C4-2B (cell line): ENCODE results near the gene RHBDD3.

Source experiments
- ZFX ChIP-seq: fragments of 450-650 bp; IDR thresholded peaks from 2 replicates; pipeline ENCODE4 v1.6.1; 2017
- TF ChIP-seq, protein P1 (sequence below): fragments of 450-650 bp; conservative IDR thresholded peaks from 2 replicates; pipeline ENCODE4 v1.5.1; 2017; ENCODE audit warnings: mild to moderate bottlenecking

DNA sequence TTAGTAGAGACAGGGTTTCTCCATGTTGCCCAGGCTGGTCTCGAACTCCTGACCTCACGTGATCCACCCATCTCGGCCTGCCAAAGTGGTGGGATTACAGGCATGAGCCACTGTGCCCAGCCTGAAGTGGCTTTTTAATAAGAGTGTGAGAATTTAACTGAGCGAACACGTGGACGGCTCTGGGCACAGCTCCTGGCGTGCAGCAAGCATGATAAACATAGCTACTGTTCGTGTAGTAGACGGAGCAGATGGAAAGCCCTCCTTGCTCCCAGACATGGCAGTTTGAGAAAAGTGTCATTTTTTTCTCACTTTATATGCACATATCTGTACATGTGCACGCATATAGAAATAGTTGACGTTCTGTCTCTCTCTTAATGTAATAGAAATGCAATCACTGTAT lies 55.0 kb downstream of the RHBDD3 start:
- TF ChIP-seq, protein P1, sequence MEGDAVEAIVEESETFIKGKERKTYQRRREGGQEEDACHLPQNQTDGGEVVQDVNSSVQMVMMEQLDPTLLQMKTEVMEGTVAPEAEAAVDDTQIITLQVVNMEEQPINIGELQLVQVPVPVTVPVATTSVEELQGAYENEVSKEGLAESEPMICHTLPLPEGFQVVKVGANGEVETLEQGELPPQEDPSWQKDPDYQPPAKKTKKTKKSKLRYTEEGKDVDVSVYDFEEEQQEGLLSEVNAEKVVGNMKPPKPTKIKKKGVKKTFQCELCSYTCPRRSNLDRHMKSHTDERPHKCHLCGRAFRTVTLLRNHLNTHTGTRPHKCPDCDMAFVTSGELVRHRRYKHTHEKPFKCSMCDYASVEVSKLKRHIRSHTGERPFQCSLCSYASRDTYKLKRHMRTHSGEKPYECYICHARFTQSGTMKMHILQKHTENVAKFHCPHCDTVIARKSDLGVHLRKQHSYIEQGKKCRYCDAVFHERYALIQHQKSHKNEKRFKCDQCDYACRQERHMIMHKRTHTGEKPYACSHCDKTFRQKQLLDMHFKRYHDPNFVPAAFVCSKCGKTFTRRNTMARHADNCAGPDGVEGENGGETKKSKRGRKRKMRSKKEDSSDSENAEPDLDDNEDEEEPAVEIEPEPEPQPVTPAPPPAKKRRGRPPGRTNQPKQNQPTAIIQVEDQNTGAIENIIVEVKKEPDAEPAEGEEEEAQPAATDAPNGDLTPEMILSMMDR: no peak
- no peak for TF ChIP-seq ZFX
